Natural killer cell (primary cell): ENCODE data around the gene ATAD3B. TPM values are rescaled to one million over a fixed set of nuclear protein-coding genes. Genes with fewer than 3 reads are reported as not detected.

Experiments used
- ATAC-seq, 3 donors: fragments of 150-1000 bp in 2 of 3; fragments of 200-7000 bp in 1 of 3; cut with Tn5 transposase; 1 replicate in 1 of 3; 2 replicates in 2 of 3; pipeline ENCODE4 v1.10.0; 2021; ENCODE audit warnings: mild to moderate bottlenecking in 2 of 3, moderate library complexity in 2 of 3
- DNase-seq, 2 donors: peaks; one replicate each; pipeline versions ENCODE4 v3.0.0 to v3.0.0-alpha.2; 2013 to 2021; ENCODE audit warnings: mixed read lengths in 1 of 2
- H3K27ac ChIP-seq: one replicate; pipeline ENCODE4 v1.5.1; 2013; ENCODE audit warnings: mild to moderate bottlenecking, low read length
- H3K27me3 ChIP-seq: one replicate; pipeline ENCODE4 v1.6.1; 2013; ENCODE audit warnings: low read length; ENCODE audit not compliant: control insufficient read depth, insufficient read depth
- H3K36me3 ChIP-seq: one replicate; pipeline ENCODE4 v1.6.1; 2013; ENCODE audit warnings: low read length; ENCODE audit not compliant: control insufficient read depth, insufficient read depth
- H3K4me1 ChIP-seq: one replicate; pipeline ENCODE4 v1.6.1; 2013; ENCODE audit warnings: low read length; ENCODE audit not compliant: control insufficient read depth, insufficient read depth
- H3K4me3 ChIP-seq: one replicate; pipeline ENCODE4 v1.5.1; 2013; ENCODE audit warnings: low read length
- H3K9me3 ChIP-seq: one replicate; pipeline ENCODE4 v1.6.1; 2013; ENCODE audit warnings: low read length; ENCODE audit not compliant: control insufficient read depth, insufficient read depth
- H3K27ac Mint-ChIP-seq, 2 donors: one replicate each; pipeline ENCODE4 v1.8.0; 2022; ENCODE audit warnings: mild to moderate bottlenecking in 2 of 2, mixed read lengths in 2 of 2, moderate library complexity in 1 of 2
- H3K27me3 Mint-ChIP-seq, 2 donors: one replicate each; pipeline ENCODE4 v1.8.0; 2022; ENCODE audit warnings: low read depth in 2 of 2, mixed read lengths in 2 of 2
- H3K36me3 Mint-ChIP-seq: one replicate; pipeline ENCODE4 v1.8.0; 2022; ENCODE audit warnings: mixed read lengths
- H3K4me1 Mint-ChIP-seq, 2 donors: one replicate each; pipeline ENCODE4 v1.8.0; 2022; ENCODE audit warnings: mixed read lengths in 2 of 2
- H3K4me3 Mint-ChIP-seq: one replicate; pipeline ENCODE4 v1.8.0; 2022; ENCODE audit warnings: mild to moderate bottlenecking, moderate library complexity, mixed read lengths
- H3K9me3 Mint-ChIP-seq, 2 donors: one replicate each; pipeline ENCODE4 v1.8.0; 2022; ENCODE audit warnings: mixed read lengths in 2 of 2
- WGBS: methylation state at CpG from one replicate; pipeline ENCODE4 v1.1.7; 2013; ENCODE audit warnings: missing lambda C conversion rate; ENCODE audit not compliant: insufficient coverage; 5-methylcytosine and 5-hydroxymethylcytosine counted together
- intact Hi-C: fragments of 100-400 bp; cut with micrococcal nuclease; formaldehyde crosslinking; loops from one replicate; pipeline ENCODE4 v1.14.2; 2022
- total RNA-seq, 4 donors: library from RNA; stranded (reverse); fragments of 120-200 nt in 1 of 4; gene quantifications; one replicate each; pipeline versions ENCODE4 v1.2.3 to v1.2.4, GENCODE V29; 2013 to 2022
- TF ChIP-seq, protein P1 (sequence below): fragments of 200-600 bp; IDR thresholded peaks from one replicate; pipeline ENCODE4 v1.8.0; 2022; ENCODE audit warnings: antibody characterized with exemption

The ATAD3B gene
- total RNA-seq, 3 donors from 2014 or later (not counting 1 experiment from before 2014, with no cell fraction given), result 31.9 to 52.4 (median 42.9) TPM

DNA sequence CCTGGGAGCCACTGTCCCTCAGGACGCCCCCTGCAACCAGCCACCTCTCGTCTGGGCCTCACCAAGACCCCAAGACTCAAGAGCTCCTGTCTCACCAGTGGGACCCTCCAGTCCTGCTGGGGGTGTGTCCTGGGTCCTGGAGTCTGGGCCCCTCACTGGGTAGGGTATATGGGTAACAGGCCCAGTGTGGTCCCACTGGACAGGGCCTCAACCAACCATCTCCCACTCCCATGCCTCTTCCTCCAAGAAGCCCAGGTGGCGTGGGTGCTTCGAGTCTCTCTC is 36.8 kb upstream of the ATAD3B start:
- H3K36me3 Mint-ChIP-seq, result no peaks in the 10 kb centered on the region
- no peak for DNase-seq
- ATAC-seq, result no peak
- no peak overlapping the region for H3K27ac Mint-ChIP-seq
- intact Hi-C loops, result no loop called here
- Histone ChIP-seq H3K36me3 (no peaks in the 10 kb centered on the region), H3K4me3 (no peak overlapping the region), H3K9me3 (no peaks in the 10 kb centered on the region), H3K4me1 (peaks cover 21% of the 10 kb centered on the region), H3K27me3 (peaks cover 38% of the 10 kb centered on the region), H3K27ac (no peak overlapping the region)
- peak overlapping the region; percentile 9 for H3K4me3 Mint-ChIP-seq
- TF ChIP-seq, protein P1, sequence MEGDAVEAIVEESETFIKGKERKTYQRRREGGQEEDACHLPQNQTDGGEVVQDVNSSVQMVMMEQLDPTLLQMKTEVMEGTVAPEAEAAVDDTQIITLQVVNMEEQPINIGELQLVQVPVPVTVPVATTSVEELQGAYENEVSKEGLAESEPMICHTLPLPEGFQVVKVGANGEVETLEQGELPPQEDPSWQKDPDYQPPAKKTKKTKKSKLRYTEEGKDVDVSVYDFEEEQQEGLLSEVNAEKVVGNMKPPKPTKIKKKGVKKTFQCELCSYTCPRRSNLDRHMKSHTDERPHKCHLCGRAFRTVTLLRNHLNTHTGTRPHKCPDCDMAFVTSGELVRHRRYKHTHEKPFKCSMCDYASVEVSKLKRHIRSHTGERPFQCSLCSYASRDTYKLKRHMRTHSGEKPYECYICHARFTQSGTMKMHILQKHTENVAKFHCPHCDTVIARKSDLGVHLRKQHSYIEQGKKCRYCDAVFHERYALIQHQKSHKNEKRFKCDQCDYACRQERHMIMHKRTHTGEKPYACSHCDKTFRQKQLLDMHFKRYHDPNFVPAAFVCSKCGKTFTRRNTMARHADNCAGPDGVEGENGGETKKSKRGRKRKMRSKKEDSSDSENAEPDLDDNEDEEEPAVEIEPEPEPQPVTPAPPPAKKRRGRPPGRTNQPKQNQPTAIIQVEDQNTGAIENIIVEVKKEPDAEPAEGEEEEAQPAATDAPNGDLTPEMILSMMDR, result no peak
- H3K9me3 Mint-ChIP-seq, result no peaks in the 10 kb centered on the region
- peaks cover 0 to 4% of the 10 kb centered on the region in 2 donors for H3K4me1 Mint-ChIP-seq
- H3K27me3 Mint-ChIP-seq, result peaks cover 0 to 14% of the 10 kb centered on the region in 2 donors
- 59% methylated on average over 4 of the region's 4 CpGs for WGBS

DNA sequence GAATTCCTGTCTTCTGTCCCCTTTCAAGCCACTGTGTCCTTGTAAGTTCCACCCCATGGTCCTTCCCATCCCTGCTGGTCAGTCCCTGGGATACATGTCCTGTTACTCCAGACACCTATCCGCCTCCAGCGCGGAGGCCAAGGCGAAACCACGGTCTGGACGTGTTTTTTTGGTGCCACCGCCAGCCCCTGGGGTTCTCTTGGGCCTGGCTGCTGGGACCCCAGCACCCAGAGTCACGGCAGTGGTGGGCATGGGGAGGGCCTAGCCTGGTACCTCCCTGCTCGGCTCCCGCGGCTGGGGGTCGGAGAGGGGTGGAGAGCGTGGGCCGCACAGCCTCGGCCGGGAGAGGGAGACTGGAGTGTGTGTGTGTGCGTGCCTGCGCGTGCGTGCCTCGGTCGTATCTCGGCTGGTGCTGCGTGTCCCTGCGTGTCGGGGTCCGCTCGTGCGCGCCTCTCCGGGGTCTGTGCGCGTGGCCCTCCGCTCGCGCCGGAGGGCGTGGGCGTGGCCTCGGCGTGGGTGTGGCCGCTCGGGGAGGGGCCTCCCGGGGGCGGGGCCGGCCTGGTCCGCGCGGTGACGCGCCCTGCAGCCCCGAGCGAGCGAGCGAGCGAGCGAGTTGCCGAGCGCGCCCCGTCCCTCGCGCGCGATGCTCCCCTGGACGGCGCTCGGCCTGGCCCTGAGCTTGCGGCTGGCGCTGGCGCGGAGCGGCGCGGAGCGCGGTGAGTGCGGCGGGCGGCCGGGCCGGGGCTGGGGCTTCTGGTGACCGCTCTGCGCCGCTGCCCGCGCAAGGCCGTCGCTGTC is 36.3 kb upstream of the ATAD3B start, which contains the start of gene VWA1:
Gene VWA1, plus strand, starts transcription at position 585 of the 798 bp plus-strand sequence. Its CDS starts 59 bp downstream, at position 644.
- H3K9me3 ChIP-seq, result no peaks in the 10 kb centered on the region
- ATAC-seq (peak; percentile 62 to 90 (median 89)), DNase-seq (peak; percentile 51 to 72)
- no peak within 1 kb of the TSS for H3K27ac ChIP-seq
- WGBS, result 7% methylated on average over 89 of the region's 89 CpGs
- peaks cover 0 to 4% of the 10 kb centered on the region in 2 donors for H3K4me1 Mint-ChIP-seq
- H3K36me3 ChIP-seq, result no peaks in the 10 kb centered on the region
- intact Hi-C loops, result no loop called here
- H3K27ac Mint-ChIP-seq, result no peak within 1 kb of the TSS
- no peaks in the 10 kb centered on the region for H3K9me3 Mint-ChIP-seq
- H3K4me3 Mint-ChIP-seq, result peak within 1 kb of the TSS; percentile 58
- TF ChIP-seq, protein P1, result no peak
- H3K4me1 ChIP-seq, result peaks cover 21% of the 10 kb centered on the region
- no peak within 1 kb of the TSS for H3K4me3 ChIP-seq
- H3K27me3 ChIP-seq, result peaks cover 38% of the 10 kb centered on the region
- H3K27me3 Mint-ChIP-seq, result peaks cover 0 to 14% of the 10 kb centered on the region in 2 donors
- no peaks in the 10 kb centered on the region for H3K36me3 Mint-ChIP-seq

DNA sequence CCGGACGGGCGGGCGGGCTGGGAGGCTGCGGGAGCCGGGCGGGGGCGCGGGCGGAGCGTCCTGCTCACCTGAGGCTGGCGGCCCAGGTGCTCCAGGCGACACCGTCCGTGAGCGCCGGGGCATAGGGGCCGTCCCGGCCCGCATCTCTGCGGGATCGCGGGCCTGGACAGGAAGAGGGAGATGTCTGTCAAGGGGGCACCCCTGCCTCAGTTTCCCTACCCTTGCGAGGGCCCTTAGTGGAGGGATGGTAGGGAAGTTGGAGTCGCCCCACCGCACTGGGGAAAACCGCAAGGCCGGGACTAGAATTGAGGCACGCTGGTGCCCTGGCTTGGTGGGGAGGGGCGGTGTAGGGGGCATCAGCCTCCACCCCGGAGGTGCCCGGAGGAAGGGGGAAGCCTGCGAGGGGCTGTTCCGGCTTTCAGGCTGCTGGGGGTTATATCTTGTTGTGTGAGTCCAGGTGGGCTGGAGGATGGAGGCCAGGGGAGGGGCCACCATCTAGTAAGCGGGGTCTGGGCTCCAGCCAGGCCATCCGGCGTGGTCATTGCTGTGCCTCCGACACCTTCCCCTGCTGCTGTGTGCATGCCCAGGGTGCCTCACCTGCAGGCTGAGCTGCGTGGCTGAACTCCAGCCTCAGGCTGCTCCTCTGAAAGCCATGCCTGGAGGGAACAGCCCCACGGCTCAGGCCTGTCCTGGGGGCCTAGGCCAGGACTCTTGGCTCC is 35.5 kb upstream of the ATAD3B start:
- Histone ChIP-seq H3K27me3 (peaks cover 38% of the 10 kb centered on the region), H3K9me3 (no peaks in the 10 kb centered on the region), H3K4me3 (no peak overlapping the region), H3K27ac (no peak overlapping the region), H3K4me1 (peaks cover 26% of the 10 kb centered on the region), H3K36me3 (no peaks in the 10 kb centered on the region)
- Mint-ChIP-seq H3K9me3 (no peaks in the 10 kb centered on the region), H3K4me1 (peaks cover 4 to 10% of the 10 kb centered on the region in 2 donors), H3K27ac (no peak overlapping the region), H3K4me3 (peak overlapping the region; percentile 58), H3K36me3 (no peaks in the 10 kb centered on the region), H3K27me3 (peaks cover 0 to 14% of the 10 kb centered on the region in 2 donors)
- TF ChIP-seq, protein P1, result no peak
- DNase-seq, result no peak
- intact Hi-C loops, result no loop called here
- 18% methylated on average over 40 of the region's 40 CpGs for WGBS
- no peak for ATAC-seq
